Uterus (tissue), 2 donors: ENCODE measurements around the gene SETBP1.

Source experiments
- CTCF ChIP-seq, 4 experiments: fragments of 200-600 bp in 2 of 4; fragments of 450-650 bp in 2 of 4; sonication (generic) in 2 of 4; IDR thresholded peaks; one replicate each; pipeline ENCODE4 v1.5.1; 2016 to 2019; ENCODE audit warnings: antibody characterized with exemption in 4 of 4, mild to moderate bottlenecking in 2 of 4, moderate library complexity in 1 of 4
- POLR2A ChIP-seq, 2 donors: fragments of 450-650 bp; IDR thresholded peaks; one replicate each; pipeline ENCODE4 v1.6.1; 2016; ENCODE audit warnings: antibody characterized with exemption in 2 of 2, mild to moderate bottlenecking in 1 of 2, moderate library complexity in 1 of 2

DNA sequence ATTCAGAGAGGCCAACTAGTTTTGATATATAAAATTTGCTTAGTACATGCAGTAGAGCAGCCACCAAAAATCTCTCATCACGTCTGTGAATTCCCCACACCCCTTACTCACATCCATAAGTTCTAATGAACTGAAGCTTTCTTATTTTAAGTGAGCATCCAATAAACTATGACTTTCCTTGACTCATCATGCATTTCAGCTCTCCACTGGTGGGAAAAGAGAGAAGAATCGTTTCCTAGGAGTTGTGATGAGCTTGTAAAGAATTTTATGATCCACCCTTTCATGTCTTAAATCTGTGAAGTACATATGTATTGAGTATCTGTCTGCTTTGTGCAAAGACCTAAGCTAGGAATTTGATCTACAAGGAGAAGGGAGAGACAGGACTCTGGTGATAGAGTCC lies 428.6 kb downstream of the SETBP1 start:
- no peak for TF ChIP-seq CTCF (IDR thresholded peaks at IDR 0.05)
- no peak for TF ChIP-seq POLR2A (IDR thresholded peaks at IDR 0.05)
